ENCODE measurements around the gene SWT1.
"Not testable (repeated sequence)": the region's sequence is repeated elsewhere in the genome, so short reads cannot be mapped to it uniquely, and the experiment has no call there.

Gene SWT1

GRCh38 chr1:185255595-185255994, 98.6 kb downstream of the SWT1 start:
- DNase-seq = not testable (repeated sequence)

GRCh38 chr1:185257116-185257949, 100.4 kb downstream of the SWT1 start:
- DNase-seq = not testable (repeated sequence)

GRCh38 chr1:185257950-185258208, 100.9 kb downstream of the SWT1 start:
- no peak for DNase-seq

GRCh38 chr1:185258676-185259075, 101.7 kb downstream of the SWT1 start:
- no peak for DNase-seq

- DNase-seq = no peak
Observed at GRCh38 chr1:185260611-185261010, 103.6 kb downstream of the SWT1 start.

GRCh38 chr1:185262151-185262550, 105.2 kb downstream of the SWT1 start:
- DNase-seq = no peak

GRCh38 chr1:185263292-185263691, 106.3 kb downstream of the SWT1 start:
- DNase-seq = no peak

GRCh38 chr1:185263780-185264179, 106.8 kb downstream of the SWT1 start:
- DNase-seq = no peak

- DNase-seq = no peak
Observed at GRCh38 chr1:185265314-185265713, 108.3 kb downstream of the SWT1 start.

- DNase-seq = no peak
Observed at GRCh38 chr1:185267301-185267700, 110.3 kb downstream of the SWT1 start.

GRCh38 chr1:185267701-185268100, 110.7 kb downstream of the SWT1 start:
- DNase-seq = no peak

- no peak for DNase-seq
Observed at GRCh38 chr1:185268352-185268751, 111.4 kb downstream of the SWT1 start.

GRCh38 chr1:185271921-185272320, 115.0 kb downstream of the SWT1 start:
- no peak for DNase-seq

GRCh38 chr1:185279571-185279970, 122.6 kb downstream of the SWT1 start:
- no peak for DNase-seq

- no peak for DNase-seq
Observed at GRCh38 chr1:185280589-185280988, 123.6 kb downstream of the SWT1 start.

- no peak for DNase-seq
Observed at GRCh38 chr1:185281245-185281644, 124.3 kb downstream of the SWT1 start.

GRCh38 chr1:185284116-185284515, 127.1 kb downstream of the SWT1 start:
- no peak for DNase-seq

- no peak for DNase-seq
Observed at GRCh38 chr1:185284533-185285276, 127.7 kb downstream of the SWT1 start.

- DNase-seq = no peak
Observed at GRCh38 chr1:185287451-185287850, 130.5 kb downstream of the SWT1 start.

GRCh38 chr1:185288435-185288834, 131.5 kb downstream of the SWT1 start:
- DNase-seq = no peak

- no peak for DNase-seq
Observed at GRCh38 chr1:185289880-185290279, 132.9 kb downstream of the SWT1 start.

- no peak for DNase-seq
Observed at GRCh38 chr1:185291159-185291558, 134.2 kb downstream of the SWT1 start.

- no peak for DNase-seq
Observed at GRCh38 chr1:185291652-185292051, 134.7 kb downstream of the SWT1 start.

- no peak for DNase-seq
Observed at GRCh38 chr1:185292237-185292636, 135.3 kb downstream of the SWT1 start.
